GM20431 (cell line): ENCODE measurements around the gene ZSCAN1.

Experiments
- in situ Hi-C: fragments of 300-500 bp; cut with MseI, MboI; formaldehyde crosslinking; loops from one replicate; pipeline ENCODE4 v1.15.0; 2020; ENCODE audit warnings: low sequenced_read_pairs; ENCODE audit not compliant: unreplicated experiment

ZSCAN1 gene

DNA sequence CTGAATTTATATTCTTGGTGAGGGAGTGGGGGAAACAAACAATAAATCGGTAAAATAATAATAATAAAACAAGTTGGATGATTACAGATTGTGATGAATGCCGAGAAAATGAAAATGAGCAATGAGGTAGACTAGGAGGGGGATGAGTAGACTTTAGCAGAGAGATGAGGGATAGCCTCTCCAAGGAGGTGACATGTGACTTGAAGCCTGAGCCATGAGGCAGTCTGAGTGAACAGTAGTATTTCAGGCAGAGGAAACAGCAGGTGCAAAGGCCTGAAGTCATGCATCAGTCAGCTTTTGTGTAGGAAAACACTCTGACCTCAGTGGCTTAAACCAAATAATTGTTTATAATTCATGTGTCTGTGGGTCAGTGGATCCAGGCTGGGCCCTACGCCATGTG is 29.9 kb downstream of the ZSCAN1 start:
- in situ Hi-C loops: no loop called here

DNA sequence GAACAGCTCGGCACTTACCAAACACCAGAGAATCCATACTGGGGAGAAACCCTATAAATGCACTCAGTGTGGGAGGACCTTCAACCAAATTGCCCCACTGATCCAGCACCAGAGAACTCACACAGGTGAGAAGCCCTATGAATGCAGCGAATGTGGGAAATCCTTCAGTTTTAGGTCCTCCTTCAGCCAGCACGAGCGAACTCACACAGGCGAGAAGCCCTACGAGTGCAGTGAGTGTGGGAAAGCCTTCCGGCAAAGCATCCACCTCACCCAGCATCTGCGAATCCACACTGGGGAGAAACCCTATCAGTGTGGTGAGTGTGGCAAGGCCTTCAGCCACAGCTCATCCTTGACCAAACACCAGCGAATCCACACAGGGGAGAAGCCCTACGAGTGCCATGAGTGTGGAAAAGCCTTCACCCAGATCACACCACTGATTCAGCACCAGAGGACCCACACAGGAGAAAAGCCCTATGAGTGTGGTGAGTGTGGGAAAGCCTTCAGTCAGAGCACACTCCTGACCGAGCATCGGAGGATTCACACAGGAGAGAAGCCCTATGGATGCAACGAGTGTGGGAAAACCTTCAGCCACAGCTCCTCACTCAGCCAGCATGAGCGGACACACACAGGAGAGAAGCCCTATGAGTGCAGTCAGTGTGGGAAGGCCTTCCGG is 33.6 kb downstream of the ZSCAN1 start:
- in situ Hi-C loops: no loop called here

DNA sequence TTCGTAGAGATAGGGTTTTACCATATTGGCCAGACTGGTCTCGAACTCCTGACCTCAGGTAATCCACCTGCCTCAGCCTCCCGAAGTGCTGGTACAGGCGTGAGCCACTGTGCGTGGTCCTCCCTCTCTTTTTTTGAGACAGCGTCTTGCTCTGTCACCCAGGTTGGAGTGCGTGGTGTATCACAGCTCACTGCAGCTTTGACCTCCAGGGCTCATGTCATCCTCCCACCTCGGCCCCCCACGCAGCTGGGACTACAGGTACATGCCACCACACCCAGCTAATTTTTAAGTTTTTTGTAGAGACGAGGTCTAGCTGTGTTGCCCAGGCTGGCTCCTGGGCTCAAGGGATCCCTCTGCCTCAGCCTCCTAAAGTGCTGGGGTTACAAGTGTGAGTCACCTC is 46.0 kb downstream of the ZSCAN1 start:
- in situ Hi-C loops: no loop called here

DNA sequence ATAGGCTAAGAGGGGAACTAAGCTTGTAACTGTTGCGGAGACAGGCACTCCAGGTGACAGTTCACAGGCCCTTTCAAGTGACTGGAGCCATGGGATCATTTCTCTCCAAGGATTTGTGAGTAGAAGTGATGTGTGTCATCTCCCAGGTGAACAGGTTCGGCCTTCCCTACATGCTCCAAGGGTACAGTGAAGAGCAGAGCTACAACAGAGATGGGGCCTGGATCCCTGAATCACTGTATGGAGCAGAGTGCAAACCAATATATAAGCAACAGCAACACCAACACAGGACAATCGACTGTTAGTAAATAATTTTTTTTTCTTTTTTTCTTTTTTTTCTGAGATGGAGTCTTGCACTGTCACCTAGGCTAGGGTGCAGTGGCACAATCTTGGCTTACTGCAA is 49.2 kb downstream of the ZSCAN1 start:
- in situ Hi-C loops: no loop called here

DNA sequence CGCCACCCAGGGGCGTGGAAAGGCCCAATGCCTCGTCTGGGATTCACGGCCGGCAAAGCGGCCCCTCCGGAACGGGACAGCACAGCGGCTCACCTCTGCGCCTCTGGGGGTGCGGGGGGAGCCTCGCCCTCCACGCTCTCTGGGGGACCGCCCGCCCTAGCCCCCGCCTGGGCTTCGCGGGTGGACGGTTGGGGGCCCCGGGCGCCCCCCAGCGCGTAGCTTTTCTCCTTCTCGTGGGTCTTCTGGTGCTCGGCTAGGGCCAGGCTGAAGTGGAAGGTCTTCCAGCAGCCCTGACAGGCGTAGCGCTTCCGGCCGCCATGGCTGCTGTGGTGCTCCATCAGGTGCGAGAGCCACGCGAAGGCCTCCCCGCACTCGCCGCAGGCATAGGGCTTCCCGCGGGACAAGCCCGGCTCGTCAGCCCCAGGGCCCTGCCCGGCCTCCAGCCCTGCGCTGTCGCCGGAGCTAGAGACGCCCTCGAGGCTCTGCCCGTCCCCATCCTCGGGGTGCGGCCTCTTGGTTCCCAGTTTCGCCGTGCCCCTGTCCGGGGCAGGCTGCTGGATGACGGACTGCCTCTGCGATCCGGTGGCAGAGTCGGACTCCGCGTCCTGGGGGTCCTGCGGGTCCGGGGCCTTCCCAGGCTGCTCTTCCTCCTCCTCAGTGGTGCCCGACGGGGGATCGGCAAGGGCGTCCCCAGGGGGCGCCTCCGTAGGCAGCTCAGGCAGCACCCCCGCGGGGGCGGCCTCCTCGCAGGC is 50.9 kb downstream of the ZSCAN1 start:
- in situ Hi-C loops: no loop called here

DNA sequence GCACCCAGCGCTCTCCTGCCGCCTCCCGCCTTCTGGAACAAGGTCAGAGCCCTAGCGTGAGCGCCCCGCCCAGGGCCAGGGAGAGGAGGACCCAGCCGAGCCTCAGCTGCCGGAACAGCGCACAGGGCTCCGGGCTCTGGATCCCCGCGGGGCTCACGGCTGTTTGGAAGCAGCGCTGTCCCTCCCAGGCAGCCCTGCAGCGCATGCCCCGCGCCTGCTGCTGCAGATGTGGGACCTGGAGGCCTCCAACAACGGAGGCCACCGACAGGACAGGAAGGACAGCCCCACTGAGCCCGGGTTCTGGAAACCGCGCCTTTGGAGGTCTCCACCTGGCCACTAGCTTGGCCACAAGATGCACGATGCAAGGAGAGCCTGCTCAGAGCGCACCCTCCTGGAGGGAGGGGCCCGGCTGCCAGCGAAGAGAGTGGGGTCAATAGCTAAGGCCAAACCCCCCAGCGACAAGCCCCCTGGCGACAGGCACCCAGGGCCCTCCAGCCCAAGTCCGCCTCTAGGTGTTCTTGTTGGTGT is 51.6 kb downstream of the ZSCAN1 start:
- in situ Hi-C loops: no loop called here

DNA sequence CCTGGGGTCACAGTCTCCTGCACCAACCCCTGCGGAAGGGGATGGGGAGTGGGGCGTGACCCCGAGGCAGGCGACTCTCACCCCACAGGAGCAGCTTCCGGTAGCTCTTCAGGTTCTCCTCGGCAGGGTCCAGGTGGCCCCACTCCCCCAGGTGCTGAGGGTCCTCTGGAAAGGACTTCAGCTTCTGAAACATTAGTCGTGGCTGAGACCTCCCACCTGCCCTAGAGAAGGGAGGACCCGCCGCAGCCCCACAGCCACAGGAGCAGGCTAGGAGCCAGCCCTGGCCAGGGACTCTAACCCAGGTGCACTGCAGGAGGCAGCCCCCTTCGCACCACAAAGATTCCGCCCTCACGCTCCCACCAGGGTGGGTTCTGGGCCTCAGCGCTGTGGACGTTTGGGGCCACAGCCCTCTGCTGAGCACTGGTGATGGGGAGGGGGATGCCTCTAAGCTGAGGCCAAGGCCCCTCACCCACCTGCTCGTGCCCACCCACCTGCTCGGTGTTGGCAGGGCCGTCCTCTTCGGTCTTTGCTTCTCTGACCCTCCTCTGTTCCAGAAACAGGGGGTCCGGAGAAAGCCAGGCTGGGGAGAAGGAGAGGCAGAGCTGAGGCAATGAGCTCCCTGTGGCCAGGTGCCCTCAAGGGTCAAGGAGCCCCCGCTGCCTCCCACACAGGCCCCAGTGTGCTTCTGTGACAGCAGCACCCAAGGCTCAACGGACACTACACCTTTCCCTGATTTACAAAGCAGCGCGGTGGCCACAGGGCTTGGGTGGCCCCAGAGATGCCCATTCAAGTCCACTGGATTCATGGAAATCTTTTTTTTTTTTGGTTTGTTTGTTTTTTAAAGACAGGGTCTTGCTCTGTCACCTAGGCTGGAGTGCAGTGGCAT is 53.2 kb downstream of the ZSCAN1 start:
- in situ Hi-C loops: no loop called here

DNA sequence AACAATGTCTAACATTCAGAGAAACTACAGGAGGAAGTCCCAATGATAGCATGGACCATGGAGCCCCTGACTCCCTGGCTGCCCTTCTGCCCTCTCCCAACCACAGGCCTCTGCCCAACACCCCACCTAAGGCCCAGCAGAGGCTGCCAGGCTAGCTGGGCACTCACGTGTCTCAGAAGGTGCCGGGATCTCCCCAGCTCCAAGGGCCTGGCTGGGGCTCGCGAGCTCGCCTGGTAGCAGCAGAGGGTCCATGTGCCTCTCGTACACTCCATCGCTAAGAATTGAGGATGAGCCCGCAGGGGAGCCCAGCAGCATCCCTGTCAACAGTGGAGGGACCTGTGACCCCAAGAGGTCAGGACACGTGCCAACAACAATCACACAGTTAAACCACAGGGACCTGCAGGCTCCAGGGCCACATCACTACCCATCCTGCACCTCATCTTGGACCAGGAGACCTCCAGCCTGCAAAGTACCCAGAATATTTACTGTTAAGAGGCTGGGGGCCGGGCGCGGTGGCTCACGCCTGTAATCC is 54.8 kb downstream of the ZSCAN1 start:
- in situ Hi-C loops: no loop called here

DNA sequence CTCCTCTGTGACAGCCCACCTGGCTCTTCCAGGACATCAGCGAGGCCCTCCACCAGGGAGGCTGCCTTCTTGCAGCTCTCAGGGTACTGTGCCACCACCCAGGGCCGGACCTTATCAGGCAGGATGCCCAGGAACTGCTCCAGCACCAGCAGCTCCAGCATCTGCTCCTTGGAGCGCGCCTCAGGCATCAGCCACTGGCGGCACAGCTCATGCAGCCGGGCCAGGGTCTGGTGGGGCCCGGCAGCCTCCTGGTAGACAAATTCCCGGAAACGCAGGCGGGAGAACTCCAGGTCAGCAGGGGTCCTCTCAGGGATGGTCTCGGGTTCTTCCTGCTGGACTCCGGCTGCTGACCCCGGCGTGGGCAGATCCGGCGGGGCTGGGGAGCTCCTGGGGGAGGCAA is 56.0 kb downstream of the ZSCAN1 start:
- in situ Hi-C loops: no loop called here

DNA sequence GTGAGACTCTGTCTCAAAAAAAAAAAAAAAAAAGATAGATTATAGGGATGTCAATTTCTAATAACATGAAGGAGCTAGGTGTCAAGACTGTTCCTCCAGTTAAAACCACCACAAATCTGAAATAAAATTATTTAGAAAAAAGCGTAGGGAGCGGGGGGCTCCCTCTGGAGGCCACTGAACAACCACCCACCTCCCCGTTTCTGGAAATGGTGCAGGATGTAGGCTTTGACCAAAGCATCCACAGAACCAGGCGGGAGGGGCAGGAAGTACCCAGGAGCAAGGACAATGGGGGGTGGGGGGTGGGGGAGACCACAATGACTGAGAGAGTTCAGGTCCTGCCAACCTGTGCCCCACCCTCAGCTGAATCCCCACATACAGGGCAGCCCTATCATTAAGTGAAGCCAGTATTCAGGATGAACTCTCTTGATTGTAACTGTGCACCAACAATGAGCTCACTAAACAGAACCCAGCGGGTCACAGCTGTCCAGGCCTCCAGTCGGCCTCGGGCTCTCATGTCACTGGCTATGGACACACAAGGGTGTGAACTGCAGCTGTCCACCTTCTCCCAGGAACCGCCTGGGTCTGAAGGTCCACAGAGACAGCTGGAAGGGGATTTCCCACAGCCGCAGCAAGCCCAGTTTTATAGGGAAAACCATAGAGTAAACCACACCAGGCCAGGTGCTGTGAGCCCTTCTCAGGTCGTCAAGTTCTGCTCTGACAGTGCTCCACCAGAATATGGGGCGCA is 57.6 kb downstream of the ZSCAN1 start:
- in situ Hi-C loops: no loop called here

DNA sequence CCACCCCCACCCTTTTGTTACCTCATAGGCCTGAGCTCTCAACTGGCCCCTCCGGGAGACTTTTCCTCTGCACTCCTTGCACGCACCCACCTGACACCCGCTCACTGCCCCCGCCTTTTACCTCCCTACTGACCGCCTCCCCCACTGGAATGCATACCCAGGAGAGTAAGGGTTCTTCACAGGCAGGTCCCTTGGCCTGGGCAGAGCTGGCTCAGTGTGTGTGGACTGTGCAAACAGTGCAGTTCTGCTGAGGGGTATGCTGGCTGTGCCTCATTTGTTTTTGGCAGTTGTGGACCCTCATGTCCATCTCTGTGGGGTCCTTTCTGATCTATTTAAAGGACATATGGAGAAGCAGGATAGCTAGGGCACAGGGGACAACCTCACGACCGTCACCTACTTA is 59.2 kb downstream of the ZSCAN1 start:
- in situ Hi-C loops: no loop called here

DNA sequence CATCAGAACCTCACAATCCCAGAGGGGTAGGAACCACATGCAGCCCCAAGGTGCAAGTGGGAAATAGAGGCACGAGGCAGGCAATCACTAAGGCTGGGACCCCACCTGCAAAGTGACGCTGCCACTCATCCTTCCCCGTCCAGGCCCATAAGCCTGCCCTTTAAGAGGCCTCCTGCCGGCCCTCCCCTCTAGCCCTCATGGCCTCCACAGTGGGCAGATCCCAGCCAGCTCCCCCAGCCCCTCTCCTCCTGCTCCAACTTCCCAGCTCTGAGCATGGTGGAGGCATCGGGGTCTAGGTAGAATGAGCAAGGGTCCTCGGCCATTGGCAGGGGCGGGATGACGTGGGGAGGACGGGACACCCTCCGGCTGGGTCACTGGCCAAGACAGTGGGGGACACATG is 61.5 kb downstream of the ZSCAN1 start:
- in situ Hi-C loops: no loop called here

DNA sequence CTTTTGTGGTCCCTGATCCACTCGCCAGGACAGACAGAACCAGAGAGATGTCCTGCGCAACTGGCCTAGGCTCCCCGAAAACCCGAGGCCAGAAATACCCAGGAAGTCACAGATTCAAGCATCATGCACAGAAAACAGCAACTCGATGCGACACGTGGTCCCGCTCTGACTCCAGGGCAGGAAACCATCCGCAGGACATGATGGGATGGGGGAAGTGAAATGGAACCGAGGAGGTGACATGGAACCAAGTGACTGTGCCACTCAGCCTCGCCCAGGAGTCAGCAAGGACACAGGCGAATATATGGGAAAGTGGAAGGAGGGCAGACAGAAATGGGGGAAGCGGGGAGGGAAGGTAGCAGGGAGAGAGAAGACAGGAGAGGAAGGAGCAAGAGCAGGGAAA is 63.1 kb downstream of the ZSCAN1 start:
- in situ Hi-C loops: no loop called here

DNA sequence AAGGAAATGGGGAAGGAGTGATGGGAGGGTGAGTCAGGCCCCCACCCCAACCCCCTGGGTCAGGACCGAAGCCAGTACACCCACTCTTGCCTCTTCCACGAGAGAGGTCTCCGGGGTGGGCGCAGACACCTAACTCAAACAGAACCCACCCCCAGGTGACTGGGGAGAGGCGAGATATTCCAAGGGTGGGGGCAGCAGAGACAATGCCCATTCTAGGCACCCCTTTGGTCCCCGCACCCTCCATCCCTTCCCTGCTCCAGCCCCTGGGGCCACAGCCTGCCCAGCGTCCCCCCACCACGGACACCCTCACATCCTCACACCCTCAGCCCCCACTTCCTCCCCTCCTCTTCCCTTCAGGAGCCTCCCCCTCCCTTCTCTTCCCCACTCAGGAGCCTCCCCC is 63.5 kb downstream of the ZSCAN1 start:
- in situ Hi-C loops: no loop called here

DNA sequence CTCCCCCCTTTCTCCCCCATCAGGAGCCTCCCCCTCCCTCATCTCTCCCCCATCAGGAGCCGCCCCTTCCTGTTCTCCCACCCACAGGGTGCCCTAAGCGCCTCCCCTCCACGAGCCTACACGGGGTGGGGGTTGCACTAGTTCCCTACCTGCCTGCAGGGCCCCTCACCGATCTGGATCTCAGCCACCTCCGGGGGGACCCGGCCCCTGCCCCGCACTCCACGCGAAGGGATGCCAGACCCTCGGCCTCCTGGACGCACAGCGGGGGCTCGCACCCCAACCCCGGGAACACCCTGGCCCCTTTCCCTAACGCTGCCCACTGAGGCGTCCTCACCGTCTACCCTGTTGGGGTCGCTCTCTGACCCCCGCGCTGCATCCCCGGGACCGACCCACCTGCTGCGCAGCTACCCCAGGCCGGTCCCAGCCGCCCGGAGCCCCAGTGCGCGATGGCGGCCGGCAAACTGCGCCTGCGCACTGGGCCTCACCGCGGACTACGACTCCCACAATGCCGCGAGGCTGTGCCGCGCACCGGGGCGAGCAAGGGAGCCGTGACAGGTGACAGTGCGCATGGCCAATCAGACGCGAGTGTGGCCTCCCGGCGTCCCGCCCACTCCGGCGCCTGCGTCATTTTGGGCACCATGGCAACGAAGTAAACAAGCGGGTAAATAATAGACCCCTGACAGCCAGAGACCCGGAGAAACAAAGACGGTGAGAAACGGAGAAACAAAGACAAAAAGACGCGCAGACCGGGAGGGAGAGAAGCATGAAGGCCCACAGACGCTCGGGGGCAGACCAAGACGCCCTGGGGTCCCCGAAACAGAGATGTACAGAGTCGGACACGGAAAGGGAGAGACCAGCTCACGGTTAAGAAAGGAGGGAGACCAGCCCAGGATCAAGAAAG is 64.2 kb downstream of the ZSCAN1 start, which contains the start of gene ZSCAN18:
Gene ZSCAN18 (minus strand): TSS at position 451 of the 901 bp plus-strand sequence. CDS start 7,964 bp downstream, outside the sequence.
- in situ Hi-C loops: no loop called here

DNA sequence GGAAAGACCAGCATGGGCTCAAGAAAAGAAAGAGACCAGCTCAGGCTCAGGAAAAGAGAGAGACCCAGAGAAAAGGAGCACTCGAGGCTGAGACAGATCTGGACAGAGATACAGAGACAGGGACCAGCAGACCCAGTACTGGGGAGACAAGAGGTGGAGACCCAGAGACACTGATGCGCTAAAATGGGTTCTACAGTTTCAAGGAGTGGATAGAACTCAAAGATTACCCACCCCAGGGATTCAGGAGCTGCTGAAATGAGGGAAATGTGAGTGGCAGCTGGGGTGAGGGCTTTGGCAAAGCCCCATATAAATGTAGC is 64.8 kb downstream of the ZSCAN1 start:
- in situ Hi-C loops: no loop called here
